Spleen (tissue), 7 donors: ENCODE measurements around the gene CNOT6.

Experiments used
- CTCF ChIP-seq, 11 experiments: fragments of 200-600 bp in 7 of 11; fragments of 450-650 bp in 4 of 11; sonication (generic) in 4 of 11; IDR thresholded peaks in 8 of 11; conservative IDR thresholded peaks in 3 of 11; 1 replicate in 7 of 11; 2 replicates in 4 of 11; pipeline versions ENCODE4 v1.4.0 to v1.8.0; 2016 to 2021; ENCODE audit warnings: antibody characterized with exemption in 11 of 11, inconsistent platforms in 4 of 11, mild to moderate bottlenecking in 1 of 11
- POLR2A ChIP-seq, 3 donors: fragments of 450-650 bp; IDR thresholded peaks; one replicate each; pipeline ENCODE4 v1.5.1; 2017; ENCODE audit warnings: antibody characterized with exemption in 3 of 3, mild to moderate bottlenecking in 1 of 3
- POLR2AphosphoS5 ChIP-seq, 3 donors: sonication (generic); formaldehyde crosslinking; IDR thresholded peaks; one replicate each; pipeline ENCODE4 v1.5.1; 2017; ENCODE audit warnings: antibody characterized with exemption in 3 of 3
- donor health status: DM: no; HTN: no; CAD: no; lungs with moderate emphysema.
- donor health status: DM: no; HTN: no; CAD: no.
- donor health status: DM: no; HTN: no; CAD: no.

- TF ChIP-seq CTCF (IDR thresholded peaks at IDR 0.05 in 8 of 11, conservative IDR thresholded peaks at IDR 0.05 in 3 of 11) (no peak), POLR2A (IDR thresholded peaks at IDR 0.05) (no peak), POLR2AphosphoS5 (IDR thresholded peaks at IDR 0.05) (no peak)
Observed at GRCh38 chr5:180592176-180592575, 98.0 kb downstream of the CNOT6 start.
